HL-60/S4 treated with retinoic acid at 250 ng/mL for 4 days and 3 days (cell line): ENCODE data around the gene ATP1A1.

ENCODE experiments used
- in situ Hi-C: fragments of 300-500 bp; cut with MboI; formaldehyde crosslinking; loops from 2 replicates; pipeline ENCODE4 v1.7.0; 2022; ENCODE audit warnings: low sequenced_read_pairs

ATP1A1 gene

DNA sequence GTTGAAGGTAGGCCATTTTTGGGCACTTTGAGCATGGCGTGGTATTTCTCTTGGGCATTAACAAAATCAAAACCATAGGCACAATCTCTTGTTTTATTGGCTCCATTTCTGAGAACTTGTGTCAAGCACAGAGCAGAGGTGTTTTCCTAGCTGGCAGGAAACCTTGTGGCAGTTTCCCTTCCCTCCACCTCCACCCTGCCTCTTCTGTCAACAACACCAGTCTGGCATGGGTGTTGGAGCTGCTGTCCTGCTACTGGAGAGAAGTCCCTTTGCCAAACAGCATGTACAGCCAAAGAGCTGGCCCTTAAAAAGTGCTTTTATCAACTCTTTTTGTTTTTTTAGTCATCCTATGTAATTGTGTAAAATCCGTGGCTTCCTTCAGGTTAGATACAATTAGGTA lies 16.0 kb downstream of the ATP1A1 start:
- in situ Hi-C loops: no loop called here

DNA sequence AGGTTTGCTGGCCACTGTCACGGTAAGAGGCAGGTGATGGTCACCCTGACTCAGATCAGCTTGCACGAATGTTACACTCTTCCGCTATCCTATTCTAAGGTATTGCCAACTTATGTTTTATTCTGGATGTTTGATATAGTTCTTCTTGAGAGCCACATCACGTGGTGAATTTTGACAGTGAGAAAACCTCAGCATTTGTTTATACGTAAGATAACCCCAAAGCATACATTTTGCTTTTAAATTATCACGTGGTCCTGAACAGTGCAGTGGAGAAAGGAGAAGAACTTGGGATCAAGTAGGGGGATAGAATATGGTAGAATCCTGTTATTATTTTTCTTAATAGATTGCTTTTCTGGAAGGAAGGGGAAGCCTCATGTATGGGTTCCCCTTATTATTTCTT lies 16.6 kb downstream of the ATP1A1 start:
- in situ Hi-C loops: no loop called here

DNA sequence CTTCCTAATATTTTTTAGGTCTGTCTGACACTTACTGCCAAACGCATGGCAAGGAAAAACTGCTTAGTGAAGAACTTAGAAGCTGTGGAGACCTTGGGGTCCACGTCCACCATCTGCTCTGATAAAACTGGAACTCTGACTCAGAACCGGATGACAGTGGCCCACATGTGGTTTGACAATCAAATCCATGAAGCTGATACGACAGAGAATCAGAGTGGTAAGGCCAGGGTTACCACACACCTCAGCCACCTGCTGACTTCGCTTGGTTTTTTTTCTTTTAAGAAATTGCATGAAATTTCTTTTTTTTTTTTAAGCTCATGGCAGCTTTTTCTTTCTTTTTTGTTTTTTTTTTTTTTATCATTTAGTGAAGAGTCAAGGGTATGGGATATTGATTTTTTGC lies 17.2 kb downstream of the ATP1A1 start:
- in situ Hi-C loops: no loop called here

DNA sequence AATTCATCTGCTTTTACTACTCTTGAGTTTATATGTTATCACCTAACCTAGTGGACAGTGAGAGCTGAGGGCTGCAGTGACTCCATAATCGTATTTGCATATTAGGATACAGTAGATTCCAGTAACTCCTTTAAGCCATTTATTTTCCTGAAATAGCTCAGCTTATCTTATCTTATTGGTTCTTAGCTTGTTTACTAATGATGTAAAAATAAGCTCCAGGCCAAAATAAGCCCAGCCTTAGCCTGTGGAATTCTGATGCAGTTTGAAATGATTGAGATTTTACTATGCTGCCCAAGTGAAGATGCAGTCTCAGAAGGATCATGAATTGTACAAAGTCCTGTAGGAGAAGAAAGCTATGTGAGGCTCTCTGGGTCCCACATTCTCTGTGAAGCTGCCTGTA lies 18.1 kb downstream of the ATP1A1 start:
- in situ Hi-C loops: no loop called here

DNA sequence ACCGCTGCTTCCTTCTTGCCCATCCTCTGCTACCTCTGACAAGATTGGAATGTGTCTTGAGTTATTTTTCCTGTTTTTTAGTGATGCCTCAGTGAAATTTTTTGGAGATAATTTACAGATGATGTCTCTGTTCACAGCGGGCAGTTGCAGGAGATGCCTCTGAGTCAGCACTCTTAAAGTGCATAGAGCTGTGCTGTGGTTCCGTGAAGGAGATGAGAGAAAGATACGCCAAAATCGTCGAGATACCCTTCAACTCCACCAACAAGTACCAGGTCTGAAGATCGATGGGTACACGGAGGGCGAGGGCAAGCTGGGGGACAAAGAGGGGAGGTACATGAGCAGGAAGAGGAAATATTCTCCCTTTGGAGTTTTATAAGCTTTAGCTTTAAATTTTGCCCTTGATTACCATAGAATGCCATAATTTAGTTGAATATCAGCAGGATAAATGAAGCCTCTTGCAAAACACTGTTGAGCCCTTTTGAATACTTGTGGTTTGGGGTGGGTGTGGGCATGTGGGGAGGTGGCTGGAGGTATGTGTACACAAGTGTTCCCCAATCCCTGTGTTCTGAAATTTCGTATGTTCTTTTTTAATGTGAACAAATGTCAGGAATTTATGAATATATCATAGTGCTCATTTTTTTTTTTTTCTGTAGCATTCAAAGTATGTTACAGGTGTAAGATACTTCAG lies 19.8 kb downstream of the ATP1A1 start:
- in situ Hi-C loops: no loop called here

DNA sequence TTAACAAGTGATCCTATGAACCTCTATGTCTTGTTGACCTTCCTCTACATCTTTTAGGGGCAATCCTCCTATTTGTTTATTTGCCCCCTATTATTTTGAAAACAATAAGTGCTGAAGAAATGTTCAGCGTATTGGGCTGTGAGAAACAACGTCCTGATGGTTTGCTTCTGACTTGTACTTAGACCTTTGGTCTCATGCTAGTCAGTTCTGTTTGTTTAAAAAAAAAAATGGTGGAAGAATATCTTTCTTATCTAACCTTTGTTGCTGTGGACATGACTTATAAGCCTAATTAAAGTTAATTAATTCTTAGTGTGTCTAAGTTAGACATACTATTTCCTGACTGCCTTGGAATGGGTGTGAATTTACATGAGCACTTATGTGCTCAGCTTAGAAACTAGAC lies 20.7 kb downstream of the ATP1A1 start:
- in situ Hi-C loops: no loop called here

DNA sequence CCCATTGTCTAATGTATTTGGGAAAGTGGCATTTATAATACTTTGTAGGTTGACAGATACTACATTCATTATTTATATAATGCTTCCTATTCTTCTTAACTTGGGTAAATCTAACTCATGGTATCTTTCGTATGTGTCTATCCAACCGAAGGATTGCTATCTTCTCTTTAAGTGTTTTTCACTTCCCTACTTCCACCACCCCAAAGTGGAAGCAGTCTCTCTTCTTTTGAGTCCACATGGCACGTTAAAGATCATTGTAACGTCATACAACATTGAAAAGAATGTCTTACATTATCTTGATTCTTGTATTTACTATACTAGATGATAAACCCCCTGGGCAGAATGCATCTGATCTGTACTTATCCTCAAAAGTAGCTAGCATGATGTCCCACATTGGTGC lies 21.2 kb downstream of the ATP1A1 start:
- in situ Hi-C loops: no loop called here

DNA sequence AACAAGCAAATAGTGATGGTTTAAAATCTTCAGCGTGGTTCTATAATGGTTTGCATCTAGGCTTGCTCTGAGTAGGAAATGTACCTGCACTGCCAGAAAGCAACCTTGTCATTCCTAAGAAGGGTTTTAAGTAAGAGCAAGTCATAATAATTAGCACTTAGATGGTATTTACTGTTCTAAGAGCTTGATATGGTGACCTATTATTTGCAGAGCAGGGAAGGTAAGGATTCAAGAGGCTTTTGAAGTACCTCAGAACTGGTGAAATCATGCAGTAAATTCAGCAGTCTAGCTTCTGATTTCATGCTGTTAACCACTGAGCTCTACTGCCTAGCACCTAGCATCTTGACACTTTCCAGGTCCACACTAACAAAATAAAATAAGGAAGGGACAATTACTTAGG lies 23.7 kb downstream of the ATP1A1 start:
- in situ Hi-C loops: no loop called here

DNA sequence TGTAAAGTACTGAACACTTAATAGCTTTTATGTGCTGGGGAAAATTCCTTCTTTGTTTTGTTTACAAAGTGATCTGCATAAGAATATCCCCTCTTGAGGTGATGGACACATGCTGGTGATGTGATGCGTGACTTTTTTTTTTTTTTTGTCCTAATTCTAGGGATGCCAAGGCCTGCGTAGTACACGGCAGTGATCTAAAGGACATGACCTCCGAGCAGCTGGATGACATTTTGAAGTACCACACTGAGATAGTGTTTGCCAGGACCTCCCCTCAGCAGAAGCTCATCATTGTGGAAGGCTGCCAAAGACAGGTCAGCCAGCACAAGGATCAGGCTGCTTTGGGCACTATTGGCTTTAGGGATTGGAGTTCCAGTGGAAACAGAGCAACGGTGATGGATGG lies 24.7 kb downstream of the ATP1A1 start:
- in situ Hi-C loops: no loop called here

DNA sequence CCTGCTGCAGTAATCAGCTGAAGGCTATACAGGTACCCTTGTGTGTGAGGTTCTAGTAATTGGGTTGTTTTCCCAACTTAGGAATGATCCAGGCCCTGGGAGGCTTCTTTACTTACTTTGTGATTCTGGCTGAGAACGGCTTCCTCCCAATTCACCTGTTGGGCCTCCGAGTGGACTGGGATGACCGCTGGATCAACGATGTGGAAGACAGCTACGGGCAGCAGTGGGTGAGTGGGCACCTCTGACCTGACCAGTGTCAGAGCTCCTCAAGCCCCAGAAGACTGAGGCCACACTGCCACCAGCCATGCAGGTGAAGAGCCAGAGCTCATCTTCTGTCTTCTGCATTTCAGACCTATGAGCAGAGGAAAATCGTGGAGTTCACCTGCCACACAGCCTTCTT lies 27.7 kb downstream of the ATP1A1 start:
- in situ Hi-C loops: no loop called here

DNA sequence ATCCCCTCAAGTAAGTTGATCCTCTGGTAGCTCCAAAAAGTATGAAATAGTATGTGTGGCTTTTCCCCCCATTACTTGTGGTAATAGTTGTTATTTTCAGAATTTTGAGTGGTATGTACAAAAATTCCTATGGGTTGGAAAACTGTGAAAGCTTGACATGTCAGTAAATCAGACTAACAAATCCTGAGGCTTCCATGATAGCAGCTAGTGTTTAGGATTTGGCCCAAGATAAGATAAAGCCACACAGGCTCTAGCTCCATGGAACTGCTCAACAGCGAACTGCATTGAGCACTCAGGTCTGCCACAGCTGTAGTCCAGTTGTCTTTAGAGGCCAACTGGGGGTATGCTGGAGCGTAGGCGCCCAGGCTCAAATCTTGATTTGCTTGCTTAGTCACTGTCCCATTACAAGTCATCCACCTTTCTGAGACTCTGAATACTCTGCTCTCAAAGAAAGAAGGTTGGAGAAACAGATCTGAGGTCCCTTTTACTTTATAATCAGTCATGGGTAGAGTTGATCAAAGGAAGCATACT lies 28.7 kb downstream of the ATP1A1 start:
- in situ Hi-C loops: no loop called here

DNA sequence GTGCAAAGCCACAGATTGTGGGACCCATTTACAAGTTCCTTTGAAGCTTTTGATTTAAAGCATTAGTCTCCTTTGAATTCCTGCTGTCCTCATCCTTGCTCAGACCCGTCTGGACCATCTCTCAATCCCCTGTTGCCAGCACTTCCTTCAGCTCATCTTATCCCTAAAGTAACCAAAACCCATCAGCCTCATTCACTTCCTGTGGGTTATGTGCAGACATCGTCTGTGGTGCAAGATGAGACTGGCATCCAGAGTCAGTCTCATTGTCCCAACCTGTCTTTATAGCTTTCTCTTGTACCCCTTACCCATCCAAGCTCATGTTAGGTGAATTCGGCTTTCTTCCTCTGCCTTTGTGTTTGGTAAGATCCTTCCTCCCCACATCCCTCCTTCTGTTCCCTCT lies 29.3 kb downstream of the ATP1A1 start:
- in situ Hi-C loops: no loop called here

DNA sequence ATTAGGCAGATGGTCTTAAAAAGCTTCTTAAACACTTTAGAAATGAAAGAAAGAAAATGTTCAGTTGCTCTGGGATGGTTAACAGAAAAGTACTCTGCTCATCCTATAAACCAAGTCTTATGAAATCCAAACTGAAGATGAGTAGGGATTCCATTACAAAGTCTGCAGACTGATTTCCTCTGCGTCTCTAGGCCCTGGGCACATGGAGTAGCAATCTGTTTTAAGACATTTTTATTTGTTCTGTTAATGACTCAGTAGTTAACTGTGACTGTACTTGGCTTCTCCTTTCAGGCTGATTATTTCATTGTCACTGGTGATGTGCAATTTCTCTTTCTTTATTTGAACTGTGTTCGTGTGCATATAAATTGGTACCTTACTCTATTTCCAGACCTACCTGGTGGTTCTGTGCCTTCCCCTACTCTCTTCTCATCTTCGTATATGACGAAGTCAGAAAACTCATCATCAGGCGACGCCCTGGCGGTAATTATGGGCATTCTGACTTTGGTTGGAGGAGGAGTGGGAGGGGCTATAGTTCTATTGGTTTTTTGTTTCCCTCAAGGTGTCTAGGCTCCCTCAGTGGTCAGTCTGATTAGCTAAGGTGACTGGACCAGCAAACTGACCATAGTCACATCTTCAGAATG lies 30.6 kb downstream of the ATP1A1 start:
- in situ Hi-C loops: no loop called here

DNA sequence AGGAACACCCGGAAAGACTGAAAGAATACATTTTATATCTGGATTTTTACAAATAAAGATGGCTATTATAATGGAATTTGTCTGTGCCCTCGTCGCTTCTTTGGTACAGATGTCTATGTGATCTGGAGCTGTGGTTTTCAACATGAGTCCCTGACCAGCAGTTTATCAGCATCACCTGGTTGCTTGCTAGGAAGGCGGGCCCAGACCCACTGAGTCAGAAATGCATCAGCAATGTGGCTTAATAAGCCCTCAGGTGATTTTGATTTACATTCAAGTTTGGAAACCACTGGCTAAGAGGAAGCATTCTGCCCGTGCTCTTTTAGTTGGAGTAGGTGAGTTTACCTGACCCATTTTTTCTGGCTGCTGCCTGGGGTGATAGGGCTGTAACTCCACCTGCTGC lies 31.7 kb downstream of the ATP1A1 start:
- in situ Hi-C loops: no loop called here

DNA sequence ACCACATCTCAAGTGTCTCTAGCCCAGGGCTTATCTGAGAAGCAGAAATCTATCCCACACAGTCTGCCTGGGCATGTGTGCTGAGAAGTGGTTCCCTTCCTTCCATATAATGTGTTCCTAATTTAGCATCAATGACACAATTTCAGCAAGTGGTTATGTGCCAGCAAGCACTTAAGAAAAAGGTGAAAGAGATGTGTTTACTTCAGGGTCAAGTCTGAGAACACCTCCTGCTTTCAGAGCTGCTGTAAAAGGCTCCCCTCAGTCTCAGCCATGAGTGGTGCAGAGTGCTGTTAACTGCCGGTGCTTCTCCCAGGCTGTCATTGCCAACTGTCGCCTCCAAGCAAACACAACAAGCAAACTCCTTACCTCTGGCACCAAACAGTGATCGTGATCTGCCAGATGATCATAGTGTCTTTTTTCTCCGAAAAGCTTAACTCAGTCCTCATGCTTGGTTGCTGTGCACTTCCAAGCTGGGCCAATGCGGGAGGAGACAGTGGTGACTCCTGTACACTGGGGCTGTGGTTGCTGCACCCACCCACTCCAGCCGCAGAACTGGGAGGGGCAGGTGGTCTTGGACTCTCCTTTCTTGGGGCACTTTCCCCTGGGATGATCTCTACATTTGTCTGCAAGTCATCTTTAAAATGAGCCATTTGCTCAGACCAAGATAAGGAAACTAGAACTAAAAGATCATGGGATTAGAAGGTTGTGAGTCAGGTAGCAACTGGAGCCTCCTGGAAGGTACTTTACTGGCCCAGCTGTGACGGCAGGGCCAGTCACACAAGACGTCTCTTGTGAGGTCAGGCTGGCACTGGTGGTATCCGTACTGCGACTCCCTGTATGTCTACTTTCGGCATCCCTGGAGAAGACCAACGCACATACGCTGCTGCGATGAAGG lies 32.4 kb downstream of the ATP1A1 start:
- in situ Hi-C loops: no loop called here

DNA sequence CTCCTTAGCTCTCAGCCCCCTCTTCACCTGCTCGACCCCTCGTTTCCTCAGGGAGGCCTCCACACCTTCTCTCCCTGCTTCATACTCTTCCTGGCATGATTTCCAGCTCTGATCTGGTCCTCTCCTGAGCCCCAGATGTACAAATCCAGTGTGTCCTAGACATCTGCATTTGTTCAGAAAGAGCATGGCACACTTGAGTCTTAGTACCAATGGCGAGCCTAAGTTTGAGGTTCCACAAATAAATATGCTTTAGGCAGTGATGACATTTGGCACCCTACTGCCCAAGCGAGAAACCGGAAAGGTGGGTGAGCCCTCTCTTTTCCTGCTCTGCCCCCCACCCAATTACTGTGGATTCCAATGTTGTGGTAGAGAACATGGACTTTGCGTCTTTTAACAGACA lies 34.0 kb downstream of the ATP1A1 start:
- in situ Hi-C loops: no loop called here

DNA sequence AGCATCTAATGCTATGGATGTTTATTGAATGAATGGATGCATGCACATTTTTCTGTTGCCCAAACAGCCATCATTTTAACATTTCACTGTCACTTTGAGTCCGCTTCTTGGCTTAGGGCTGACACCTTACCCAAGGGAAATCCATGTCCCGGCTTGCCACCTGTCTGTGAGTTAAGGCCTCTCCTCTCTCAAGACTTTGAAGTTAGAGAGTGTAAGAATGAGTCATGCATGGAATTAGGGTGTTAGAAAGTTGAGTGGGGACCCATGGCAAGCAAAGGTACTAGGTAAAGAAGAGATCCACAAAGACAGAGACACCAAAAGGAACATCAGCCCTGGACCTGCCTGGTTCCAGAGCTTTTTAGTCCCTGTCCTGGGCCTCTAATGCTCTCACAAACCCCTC lies 35.1 kb downstream of the ATP1A1 start:
- in situ Hi-C loops: no loop called here

DNA sequence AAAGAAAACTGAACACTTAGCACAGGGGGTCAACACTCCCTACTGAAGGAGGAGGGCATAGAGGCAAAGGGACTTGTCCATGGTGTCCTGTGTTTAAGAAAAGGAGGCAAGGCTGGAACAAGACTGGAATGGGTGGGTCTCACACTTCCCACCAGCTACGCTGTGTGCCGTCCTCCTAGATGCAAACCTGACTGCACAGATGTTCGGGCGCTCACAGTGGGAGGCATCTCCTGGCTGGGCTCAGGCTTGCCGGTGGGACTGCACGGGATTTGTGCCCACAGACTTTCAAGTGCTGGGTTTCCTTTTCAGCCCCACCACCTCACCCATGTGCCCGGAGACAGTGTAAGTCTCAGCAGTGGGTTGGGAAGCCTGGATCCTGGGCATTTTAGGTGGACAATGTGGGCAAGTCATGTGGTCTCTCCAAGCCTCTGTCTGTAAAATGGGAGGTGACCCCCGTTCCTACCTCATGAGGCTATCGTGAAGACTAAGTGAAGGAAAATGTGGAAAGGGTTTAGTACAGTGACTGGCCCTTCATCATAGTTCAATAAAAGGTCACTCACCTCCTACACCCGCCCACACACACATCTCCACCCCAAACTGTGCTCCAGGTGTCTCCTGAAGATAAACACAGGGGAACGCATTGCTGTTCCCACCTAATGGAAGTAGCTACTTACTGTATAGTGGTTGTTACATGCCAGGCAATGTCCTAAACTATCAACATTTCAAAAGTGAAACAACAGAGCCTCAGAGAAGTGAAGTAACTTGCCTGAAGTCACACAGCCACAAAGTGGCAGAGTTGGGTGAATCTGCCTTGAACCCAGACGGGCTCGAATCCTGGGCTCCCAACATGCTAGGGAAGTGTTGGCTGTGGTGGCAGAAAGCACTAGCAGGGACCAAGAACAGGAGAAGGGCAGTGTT lies 36.0 kb downstream of the ATP1A1 start:
- in situ Hi-C loops: no loop called here

DNA sequence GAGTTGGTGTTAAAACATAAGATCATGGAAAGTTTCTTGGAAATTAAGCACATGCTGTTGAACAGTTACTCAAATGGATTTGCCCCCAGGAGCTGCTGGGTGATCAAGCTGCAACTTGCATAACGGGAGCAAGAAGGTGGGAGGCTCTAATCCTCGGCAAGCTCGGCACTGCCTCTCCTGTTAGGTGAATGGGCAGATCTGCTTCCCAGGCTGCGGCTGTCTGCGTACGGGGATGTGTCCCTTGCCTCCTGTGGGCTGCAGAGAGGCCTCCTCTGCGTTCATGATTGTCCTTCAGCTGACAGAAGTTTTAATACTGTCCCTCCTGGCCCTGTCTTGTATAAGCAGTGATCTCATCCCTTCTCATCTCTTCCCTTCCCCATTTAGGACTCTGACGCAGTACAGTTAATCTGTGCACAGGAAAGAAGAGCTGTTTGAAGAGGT lies 36.7 kb downstream of the ATP1A1 start:
- in situ Hi-C loops: no loop called here

DNA sequence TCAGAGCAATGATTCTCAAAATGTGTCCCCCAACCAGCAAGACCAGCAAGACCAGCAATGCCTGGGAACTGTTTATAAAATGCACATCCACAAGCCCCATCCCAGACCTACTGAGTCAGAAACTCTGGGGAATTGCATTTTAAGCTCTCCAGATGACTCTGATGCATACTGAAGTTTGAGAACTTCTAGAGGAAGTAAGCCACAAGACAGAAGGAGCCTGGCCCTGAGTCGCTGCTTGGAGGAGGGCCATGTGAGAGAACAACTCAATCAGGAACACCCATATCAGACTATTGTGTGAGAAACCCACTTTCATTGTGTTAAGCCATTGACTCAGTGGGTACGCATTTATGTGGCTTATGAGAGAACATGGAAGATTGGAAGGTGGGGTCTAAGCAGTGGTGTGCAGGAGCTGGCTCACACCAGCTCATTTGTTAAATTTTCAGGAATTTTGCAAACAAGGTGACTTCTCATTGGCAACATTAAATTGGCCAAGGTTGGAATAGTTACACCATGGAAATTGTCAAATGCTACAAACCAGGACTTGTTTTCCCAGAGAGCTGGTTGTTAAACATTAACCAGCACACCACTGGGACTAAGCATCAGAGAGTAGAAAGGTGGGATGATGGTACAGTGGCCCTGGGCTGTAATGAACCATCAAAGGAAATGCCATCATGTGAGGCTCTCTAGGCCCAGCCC lies 38.9 kb downstream of the ATP1A1 start:
- in situ Hi-C loops: no loop called here
